Activated T-helper 1 cell treated with Interleukin-2 at 50 U/mL for 16 hours (primary cell): Measurements from ENCODE around the gene MAP1LC3B2.

ENCODE experiments used
- DNase-seq: peaks from one replicate; pipeline ENCODE4 v3.0.0-alpha.2; 2020; ENCODE audit warnings: low read depth

MAP1LC3B2 gene

GRCh38 chr12:116538076-116538591 lies 21.0 kb upstream of the MAP1LC3B2 start:
- no peak for DNase-seq

- no peak for DNase-seq
Observed at GRCh38 chr12:116538682-116539305, 20.4 kb upstream of the MAP1LC3B2 start.

DNA sequence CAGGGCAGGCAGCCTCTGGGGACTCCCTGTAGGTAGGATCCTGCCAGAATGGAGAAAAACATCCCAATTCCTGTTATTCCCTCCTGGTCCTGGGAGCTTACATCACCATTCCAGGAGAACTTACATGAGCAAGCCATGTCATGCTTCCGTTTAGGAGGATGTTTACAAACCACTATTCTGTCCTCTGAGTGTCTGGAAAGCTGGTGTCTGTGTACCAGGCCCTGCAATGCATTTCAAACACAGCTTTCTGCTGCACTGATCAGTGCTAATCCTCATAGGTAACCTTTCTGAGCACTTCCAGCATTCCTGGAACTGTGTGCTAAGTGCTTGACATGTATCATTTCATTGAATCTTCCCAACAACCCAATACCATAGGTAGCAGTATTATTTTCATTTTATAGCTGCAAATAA lies 19.8 kb upstream of the MAP1LC3B2 start:
- no peak for DNase-seq

- no peak for DNase-seq
Observed at GRCh38 chr12:116539905-116540482, 19.2 kb upstream of the MAP1LC3B2 start.

GRCh38 chr12:116540622-116541152 lies 18.5 kb upstream of the MAP1LC3B2 start:
- no peak for DNase-seq

- DNase-seq, result no peak
Observed at GRCh38 chr12:116541547-116542344, 17.4 kb upstream of the MAP1LC3B2 start.

DNA sequence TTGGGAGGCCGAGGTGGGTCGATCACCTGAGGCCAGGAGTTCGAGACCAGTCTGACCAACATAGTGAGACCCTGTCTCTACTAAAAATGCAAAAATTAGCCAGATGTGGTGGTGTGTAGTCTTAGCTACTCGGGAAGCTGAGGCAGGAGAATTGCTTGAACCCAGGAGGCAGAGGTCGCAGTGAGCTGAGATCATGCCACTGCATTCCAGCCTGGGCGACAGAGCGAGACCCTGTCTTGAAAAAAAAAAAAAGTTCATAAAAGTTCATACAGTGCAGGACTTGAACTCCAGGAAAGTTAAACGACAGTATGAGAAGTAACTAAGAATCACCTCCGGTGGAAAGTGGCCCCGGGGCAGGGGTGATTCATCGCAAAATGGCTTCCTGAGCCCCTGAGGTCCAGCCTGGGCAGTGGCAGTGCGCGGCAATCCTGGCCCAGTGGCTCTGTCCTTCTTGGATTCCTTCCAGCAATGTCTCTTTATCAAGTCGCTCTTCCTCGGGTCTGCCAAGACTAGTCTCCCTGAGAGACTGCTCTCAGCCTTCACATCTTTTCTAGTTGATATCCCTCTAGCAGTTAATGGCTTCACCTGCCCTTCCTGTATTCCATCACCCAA lies 16.7 kb upstream of the MAP1LC3B2 start:
- DNase-seq, result no peak

GRCh38 chr12:116544656-116545055 lies 14.5 kb upstream of the MAP1LC3B2 start:
- no peak for DNase-seq

- DNase-seq, result no peak
Observed at GRCh38 chr12:116545144-116545543, 14.0 kb upstream of the MAP1LC3B2 start.

DNA sequence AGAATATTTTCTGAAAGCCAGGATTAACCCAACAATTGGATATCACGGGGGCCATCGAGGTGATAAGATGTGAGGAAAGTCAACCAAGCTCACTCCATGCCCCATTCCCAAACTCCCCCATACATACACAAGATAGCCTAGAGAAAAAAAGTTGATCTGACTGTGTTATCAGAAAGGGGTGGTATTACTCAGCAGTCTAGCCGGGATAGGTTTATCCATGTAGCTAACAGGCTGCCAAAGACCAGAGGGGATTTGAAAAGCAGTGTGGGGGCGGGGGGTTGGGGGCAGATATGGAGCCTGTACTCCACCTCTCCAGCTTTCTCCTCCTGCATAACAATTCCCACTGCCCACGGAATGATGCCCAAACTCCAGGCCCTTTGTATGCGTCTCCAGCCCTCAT lies 13.2 kb upstream of the MAP1LC3B2 start:
- no peak for DNase-seq

DNA sequence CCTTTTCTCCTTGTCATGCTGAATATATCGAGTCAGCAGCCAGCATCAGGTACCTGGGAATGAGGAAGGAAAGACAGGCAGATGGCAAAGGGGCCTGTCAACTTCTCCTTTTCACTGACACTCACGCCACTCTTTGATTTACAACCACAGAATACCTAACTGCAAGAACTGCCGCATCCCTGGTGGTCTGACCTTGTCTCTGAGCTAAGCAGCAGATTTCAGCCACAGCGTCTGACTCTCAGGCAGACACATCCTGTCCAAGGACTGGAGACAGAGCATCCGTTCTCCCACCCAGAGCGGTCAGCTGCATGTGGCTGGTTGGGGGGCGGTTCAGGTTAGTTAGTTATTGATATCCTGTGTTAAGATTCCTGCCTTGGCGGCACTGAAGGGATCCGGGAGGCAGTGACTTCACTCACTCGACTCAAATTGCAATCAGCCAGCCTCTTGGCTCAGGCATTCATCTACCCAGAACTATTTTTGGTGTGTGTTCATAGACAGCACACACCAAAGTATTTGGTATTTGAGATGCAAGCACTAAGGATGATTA lies 11.2 kb upstream of the MAP1LC3B2 start:
- no peak for DNase-seq

- no peak for DNase-seq
Observed at GRCh38 chr12:116549993-116550392, 9.2 kb upstream of the MAP1LC3B2 start.

GRCh38 chr12:116551151-116551550 lies 8.0 kb upstream of the MAP1LC3B2 start:
- DNase-seq, result no peak

DNA sequence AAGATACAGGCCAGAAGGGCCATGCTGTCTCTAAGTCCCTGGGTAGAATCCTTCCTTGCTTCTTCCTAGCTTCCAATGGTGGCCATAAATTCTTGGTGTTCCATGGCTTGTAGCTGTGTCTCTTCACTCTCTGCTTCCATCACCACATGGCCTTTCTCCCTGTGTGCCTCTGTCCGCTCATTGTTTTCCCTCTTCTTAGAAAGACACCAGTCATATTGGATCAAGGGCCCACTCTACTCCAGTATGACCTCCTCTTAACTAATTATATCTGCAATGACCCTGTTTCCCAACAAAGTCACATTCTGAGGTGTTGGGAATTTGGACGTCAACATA lies 7.6 kb upstream of the MAP1LC3B2 start:
- no peak for DNase-seq

- no peak for DNase-seq
Observed at GRCh38 chr12:116551952-116552772, 7.0 kb upstream of the MAP1LC3B2 start.

- no peak for DNase-seq
Observed at GRCh38 chr12:116552773-116553373, 6.3 kb upstream of the MAP1LC3B2 start.

- no peak for DNase-seq
Observed at GRCh38 chr12:116556356-116556952, 2.7 kb upstream of the MAP1LC3B2 start.

DNA sequence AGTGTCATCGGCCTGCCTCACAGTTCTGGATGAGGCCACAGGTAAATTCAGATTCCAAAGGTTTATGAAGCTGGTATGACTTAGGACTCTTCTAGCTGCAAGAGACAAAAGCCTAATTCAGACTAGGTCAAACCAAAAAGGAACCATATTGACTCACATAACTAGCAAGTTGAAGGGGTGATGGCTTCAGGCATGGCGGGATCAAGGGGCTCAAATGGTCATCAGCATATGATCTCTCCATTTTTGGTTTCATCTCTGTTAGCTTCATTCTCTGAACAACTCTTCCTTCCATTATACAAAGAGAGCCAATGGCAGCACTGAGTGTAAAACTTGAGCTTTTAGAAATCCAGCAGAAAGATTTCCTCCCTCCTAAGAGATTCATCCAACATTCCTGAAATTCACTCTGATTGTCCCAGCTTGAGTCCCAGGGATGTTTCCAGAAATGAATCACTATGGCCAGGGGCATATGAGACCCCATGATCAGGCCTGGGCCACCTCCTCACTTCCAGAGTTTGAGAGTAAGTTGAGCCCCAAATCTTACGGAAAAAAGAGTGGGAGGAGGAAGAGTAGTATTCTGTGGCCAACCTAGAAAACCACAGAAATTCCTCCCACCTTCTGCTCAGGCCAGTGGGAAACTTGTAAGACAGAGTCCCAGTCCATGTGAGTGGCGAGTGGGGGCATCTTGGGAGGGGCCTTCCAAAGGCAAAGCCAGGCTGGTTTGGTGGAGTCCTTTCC lies 2.0 kb upstream of the MAP1LC3B2 start:
- no peak for DNase-seq

DNA sequence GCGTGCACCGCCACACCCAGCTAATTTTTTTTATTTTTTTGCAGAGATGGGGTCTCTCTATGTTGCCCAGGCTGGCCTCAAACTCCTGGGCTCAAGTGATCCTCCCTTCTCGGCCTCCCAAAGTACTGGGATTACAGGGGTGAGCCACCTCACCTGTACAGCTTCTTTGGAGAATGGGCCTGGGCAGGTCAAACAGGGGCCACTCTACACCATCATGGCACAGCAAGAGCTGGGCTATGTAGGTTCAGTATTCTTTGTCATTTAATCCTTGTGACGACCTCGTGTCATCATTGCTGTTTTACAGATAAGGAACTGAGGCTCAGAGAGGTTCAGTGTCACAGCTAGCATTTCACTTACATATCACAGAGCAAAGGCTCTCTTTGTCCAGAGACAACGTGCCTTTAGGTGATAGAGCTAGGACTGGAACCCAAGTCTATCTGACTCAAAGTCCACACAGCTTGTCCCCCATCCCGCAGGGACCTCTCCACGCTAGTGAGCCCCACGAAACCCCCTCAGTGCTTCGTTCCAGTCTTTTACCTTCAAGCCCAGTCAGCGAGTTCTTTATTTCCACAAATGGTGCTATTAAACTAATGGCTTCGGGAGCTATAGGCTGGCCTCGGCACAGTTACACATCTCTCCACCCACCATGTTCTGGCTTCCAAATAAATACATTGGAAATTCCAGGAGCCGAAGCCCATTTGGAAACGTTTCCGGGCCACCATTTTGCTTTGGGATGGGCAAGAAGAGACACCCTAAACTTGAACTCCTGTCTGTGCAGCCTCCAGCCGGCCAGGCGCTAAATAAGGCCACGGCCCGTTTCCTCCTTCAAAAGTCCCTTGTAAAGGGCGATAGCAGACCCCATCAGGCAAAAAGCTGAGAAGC lies 660 bp upstream of the MAP1LC3B2 start:
- no peak for DNase-seq
